ENCODE results near the gene CYP1A1. TPM values are rescaled to one million over a fixed set of nuclear protein-coding genes. Genes with fewer than 3 reads are reported as not detected.

The CYP1A1 gene
- total and polyA plus RNA-seq, 2 of the 4 experiments (the other 2 are of a cell fraction): under 0.01 to 0.03 TPM

GRCh38 chr15:74695597-74696397 lies 29.5 kb downstream of the CYP1A1 start, which contains the start of gene EDC3:
TSS of gene EDC3 (minus strand) at chr15:74696024. CDS start at chr15:74675124, 20,900 bp downstream.
- H3K36me3 ChIP-seq (ENCODE audit: control insufficient read depth, insufficient read depth, low read length): peaks cover under 1% of the 10 kb centered on the region; the same call in 1 of the 2 replicates
- H4K5ac ChIP-seq (ENCODE audit: low read depth, low read length): peak within 1 kb of the TSS; percentile 82
- H3K56ac ChIP-seq (ENCODE audit: extremely low read depth, insufficient read depth, low read length): peak within 1 kb of the TSS; percentile 86
- peak within 1 kb of the TSS; percentile 38; the same call in 1 of the 2 replicates for H3K18ac ChIP-seq (ENCODE audit: low read depth, low read length)
- peak; percentile 97 for ATAC-seq (ENCODE audit: low read depth)
- peak within 1 kb of the TSS; percentile 92 for H3K4ac ChIP-seq (ENCODE audit: low read depth, low read length)
- H3K4me2 ChIP-seq (ENCODE audit: low read depth, low read length): peak within 1 kb of the TSS; percentile 97
- ChIA-PET POLR2A (ENCODE audit: unreplicated experiment) (no interaction called here), CTCF (no interaction called here)
- H3K79me1 ChIP-seq (ENCODE audit: low read depth in 1 of 2, low read length in 2 of 2): peaks cover 17 to 46% of the 10 kb centered on the region in 2 experiments
- H3K9me3 ChIP-seq (ENCODE audit: control insufficient read depth, insufficient read depth, low read length): no peaks in the 10 kb centered on the region
- H2BK5ac ChIP-seq (ENCODE audit: low read depth, low read length, poor library complexity, severe bottlenecking): peak within 1 kb of the TSS; percentile 67
- BruUV-seq (replicated peaks): no TSS peak
- H3K9ac ChIP-seq (ENCODE audit: low read depth, low read length): peak within 1 kb of the TSS; percentile 92
- peak within 1 kb of the TSS; percentile 85 for H3K4me3 ChIP-seq (ENCODE audit: insufficient read depth, low read depth, low read length)
- peak within 1 kb of the TSS; percentile 98 for H2AK9ac ChIP-seq (replicated peaks; ENCODE audit: low read depth, low read length, poor library complexity)
- H3K14ac ChIP-seq (replicated peaks; ENCODE audit: low read depth, low read length): peak within 1 kb of the TSS; percentile 94
- DNase-seq: peak; percentile 77
- no peak within 1 kb of the TSS for H2BK15ac ChIP-seq (ENCODE audit: low read depth, low read length)
- H2AFZ ChIP-seq (replicated peaks; ENCODE audit: low read length, poor library complexity): peak within 1 kb of the TSS; percentile 98
- TF ChIP-seq CEBPB (IDR thresholded peaks at IDR 0.05; ENCODE audit: low read depth, low read length) (no peak), RCOR1 (IDR thresholded peaks at IDR 0.05; ENCODE audit: insufficient replicate concordance, low read length) (no peak), MAZ (IDR thresholded peaks at IDR 0.05; ENCODE audit: borderline replicate concordance, low read depth, low read length) (peak; percentile 97), SMC3 (IDR thresholded peaks at IDR 0.05; ENCODE audit: low read depth, low read length) (no peak), FOS (IDR thresholded peaks at IDR 0.05; ENCODE audit: low read depth, low read length) (no peak), POLR2A (IDR thresholded peaks at IDR 0.05; ENCODE audit: low read depth, low read length) (peak; percentile 70; the same call in 1 of the 2 replicates), MXI1 (IDR thresholded peaks at IDR 0.05; ENCODE audit: borderline replicate concordance, low read depth, low read length) (peak; percentile 87; the same call in 1 of the 2 replicates), NFE2L2 (IDR thresholded peaks at IDR 0.05; ENCODE audit: low read depth, low read length) (no peak), BHLHE40 (IDR thresholded peaks at IDR 0.05; ENCODE audit: low read depth, low read length) (no peak), ELK1 (IDR thresholded peaks at IDR 0.05; ENCODE audit: borderline replicate concordance, low read depth, low read length) (peak; percentile 48; the same call in 1 of the 2 replicates)
- in situ Hi-C loops (cut with MboI; ENCODE audit: low sequenced_read_pairs) (no loop called here), dilution Hi-C loops (cut with HindIII; ENCODE audit: low sequenced_read_pairs, unreplicated experiment) (no loop called here), intact Hi-C loops (cut with micrococcal nuclease) (loop anchor here (10.0 kb wide), 1 partner anchor 59 kb away; no protein-coding TSS in a partner anchor)
- H4K91ac ChIP-seq (ENCODE audit: insufficient read depth, low read depth, low read length): peak within 1 kb of the TSS; percentile 91
- 0 out of 2 replicates have a peak, but pooled peaks cover 4% of the 10 kb centered on the region for H3K9me1 ChIP-seq (ENCODE audit: insufficient read depth, low read length)
- peak within 1 kb of the TSS; percentile 62 for H2BK120ac ChIP-seq (ENCODE audit: low read depth, low read length)
- H4K20me1 ChIP-seq (ENCODE audit: insufficient read depth, low read length): 0 out of 2 replicates have a peak, but pooled peaks cover 5% of the 10 kb centered on the region
- H3K4me1 ChIP-seq (ENCODE audit: control insufficient read depth, insufficient read depth, low read length): peaks cover 2% of the 10 kb centered on the region
- no peak within 1 kb of the TSS for H2BK20ac ChIP-seq (ENCODE audit: low read depth, low read length)
- peak within 1 kb of the TSS; percentile 89 for H3K27ac ChIP-seq (ENCODE audit: insufficient read depth, low read length)
- peak within 1 kb of the TSS; percentile 90 for H2AK5ac ChIP-seq (ENCODE audit: low read depth, low read length)
- H4K8ac ChIP-seq (ENCODE audit: low read depth in 2 of 2, low read length in 2 of 2): peak within 1 kb of the TSS; percentile 98 to 100
- peak within 1 kb of the TSS; percentile 13; the same call in 1 of the 2 replicates for H3K23ac ChIP-seq (ENCODE audit: low read depth, low read length)
- WGBS, 2 experiments (ENCODE audit: extremely low coverage in 2 of 2, insufficient read length in 1 of 2): 0% methylated on average over 18 of the region's 46 CpGs; no CpG with 5 or more reads in 1 of the 2 experiments
- H3K27me3 ChIP-seq (ENCODE audit: control insufficient read depth, insufficient read depth, low read length): no peaks in the 10 kb centered on the region

Measured in IMR-90 (cell line).